C4-2B (cell line): ENCODE results near the gene SPATA18.

Source experiments
- H3K27ac ChIP-seq: fragments of 450-650 bp; 2 replicates; pipeline ENCODE4 v1.5.1; 2017
- ZFX ChIP-seq: fragments of 450-650 bp; IDR thresholded peaks from 2 replicates; pipeline ENCODE4 v1.6.1; 2017
- TF ChIP-seq, protein P1 (sequence below): fragments of 450-650 bp; conservative IDR thresholded peaks from 2 replicates; pipeline ENCODE4 v1.5.1; 2017; ENCODE audit warnings: mild to moderate bottlenecking

The SPATA18 gene

GRCh38 chr4:52051615-52052474 lies 741 bp downstream of the SPATA18 start:
- peak overlapping the region; percentile 41; the same call in 1 of the 2 replicates for H3K27ac ChIP-seq
- TF ChIP-seq, protein P1, sequence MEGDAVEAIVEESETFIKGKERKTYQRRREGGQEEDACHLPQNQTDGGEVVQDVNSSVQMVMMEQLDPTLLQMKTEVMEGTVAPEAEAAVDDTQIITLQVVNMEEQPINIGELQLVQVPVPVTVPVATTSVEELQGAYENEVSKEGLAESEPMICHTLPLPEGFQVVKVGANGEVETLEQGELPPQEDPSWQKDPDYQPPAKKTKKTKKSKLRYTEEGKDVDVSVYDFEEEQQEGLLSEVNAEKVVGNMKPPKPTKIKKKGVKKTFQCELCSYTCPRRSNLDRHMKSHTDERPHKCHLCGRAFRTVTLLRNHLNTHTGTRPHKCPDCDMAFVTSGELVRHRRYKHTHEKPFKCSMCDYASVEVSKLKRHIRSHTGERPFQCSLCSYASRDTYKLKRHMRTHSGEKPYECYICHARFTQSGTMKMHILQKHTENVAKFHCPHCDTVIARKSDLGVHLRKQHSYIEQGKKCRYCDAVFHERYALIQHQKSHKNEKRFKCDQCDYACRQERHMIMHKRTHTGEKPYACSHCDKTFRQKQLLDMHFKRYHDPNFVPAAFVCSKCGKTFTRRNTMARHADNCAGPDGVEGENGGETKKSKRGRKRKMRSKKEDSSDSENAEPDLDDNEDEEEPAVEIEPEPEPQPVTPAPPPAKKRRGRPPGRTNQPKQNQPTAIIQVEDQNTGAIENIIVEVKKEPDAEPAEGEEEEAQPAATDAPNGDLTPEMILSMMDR, result no peak
- no peak for TF ChIP-seq ZFX

DNA sequence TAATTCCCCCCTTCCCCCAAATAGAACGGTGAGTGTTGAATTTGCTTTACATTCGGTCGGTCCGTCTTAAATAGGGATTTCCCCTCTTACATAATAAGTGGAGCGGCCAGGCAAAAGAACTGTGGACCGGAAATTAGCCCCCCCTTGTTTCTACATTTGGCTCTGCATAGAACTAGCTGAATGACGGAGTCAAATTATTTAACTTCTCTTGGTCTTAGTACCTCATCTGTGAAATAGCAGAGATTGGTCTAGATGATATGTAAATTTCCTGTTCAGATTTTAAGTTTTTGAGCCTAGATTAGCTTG lies 1.3 kb downstream of the SPATA18 start:
- H3K27ac ChIP-seq, result peak overlapping the region; percentile 41; the same call in 1 of the 2 replicates
- TF ChIP-seq ZFX, result no peak
- TF ChIP-seq, protein P1, result no peak

DNA sequence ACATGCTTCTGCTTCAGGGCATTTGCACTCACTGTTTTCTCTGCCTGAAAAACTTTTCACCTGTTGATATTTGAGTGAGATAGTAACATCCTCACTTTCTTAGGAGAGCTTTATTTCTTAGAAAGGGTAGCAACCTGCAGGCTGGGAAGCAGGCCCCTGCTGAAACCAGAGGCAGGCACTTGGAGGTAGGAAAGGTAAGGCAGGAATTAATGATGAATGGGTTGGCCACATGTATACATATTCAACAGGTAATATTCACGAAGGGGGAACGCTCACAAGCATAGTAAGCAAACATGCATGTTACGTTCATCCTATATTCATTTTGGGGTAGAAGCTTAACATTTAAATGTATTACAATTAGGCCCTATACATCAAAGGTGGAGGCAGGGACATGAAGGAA lies 3.1 kb downstream of the SPATA18 start:
- TF ChIP-seq ZFX, result no peak
- TF ChIP-seq, protein P1, result no peak
- H3K27ac ChIP-seq, result no peak overlapping the region

GRCh38 chr4:52057196-52057595 lies 6.1 kb downstream of the SPATA18 start:
- TF ChIP-seq, protein P1, result no peak
- no peak for TF ChIP-seq ZFX
- H3K27ac ChIP-seq, result no peak overlapping the region

GRCh38 chr4:52058275-52058674 lies 7.2 kb downstream of the SPATA18 start:
- TF ChIP-seq, protein P1, result no peak
- TF ChIP-seq ZFX, result no peak
- H3K27ac ChIP-seq, result no peak overlapping the region

GRCh38 chr4:52059372-52059771 lies 8.3 kb downstream of the SPATA18 start:
- H3K27ac ChIP-seq, result no peak overlapping the region
- TF ChIP-seq, protein P1, result no peak
- no peak for TF ChIP-seq ZFX

- no peak overlapping the region for H3K27ac ChIP-seq
- TF ChIP-seq, protein P1, result no peak
- no peak for TF ChIP-seq ZFX
Measured at GRCh38 chr4:52069571-52069970, 18.5 kb downstream of the SPATA18 start.
